GM12801 (cell line): ENCODE results near the gene PSMG4.

Experiments
- CTCF ChIP-seq: IDR thresholded peaks from one replicate; pipeline ENCODE4 v1.5.1; 2011; ENCODE audit warnings: control low read depth; ENCODE audit not compliant: insufficient read length; ENCODE audit errors: extremely low read depth

Gene PSMG4

GRCh38 chr6:3293271-3294155 is 34.8 kb downstream of the PSMG4 start:
- TF ChIP-seq CTCF = no peak

- TF ChIP-seq CTCF = no peak
Measured at GRCh38 chr6:3294396-3294795, 35.6 kb downstream of the PSMG4 start.

- no peak for TF ChIP-seq CTCF
Measured at GRCh38 chr6:3294921-3295871, 36.4 kb downstream of the PSMG4 start.

GRCh38 chr6:3296078-3296477 is 37.3 kb downstream of the PSMG4 start:
- TF ChIP-seq CTCF = no peak

- TF ChIP-seq CTCF = no peak
Measured at GRCh38 chr6:3296537-3296936, 37.8 kb downstream of the PSMG4 start.

- no peak for TF ChIP-seq CTCF
Measured at GRCh38 chr6:3297006-3297405, 38.3 kb downstream of the PSMG4 start.

GRCh38 chr6:3297909-3298308 is 39.2 kb downstream of the PSMG4 start:
- no peak for TF ChIP-seq CTCF
